Measurements from ENCODE around the gene NCKAP5.

The NCKAP5 gene

DNA sequence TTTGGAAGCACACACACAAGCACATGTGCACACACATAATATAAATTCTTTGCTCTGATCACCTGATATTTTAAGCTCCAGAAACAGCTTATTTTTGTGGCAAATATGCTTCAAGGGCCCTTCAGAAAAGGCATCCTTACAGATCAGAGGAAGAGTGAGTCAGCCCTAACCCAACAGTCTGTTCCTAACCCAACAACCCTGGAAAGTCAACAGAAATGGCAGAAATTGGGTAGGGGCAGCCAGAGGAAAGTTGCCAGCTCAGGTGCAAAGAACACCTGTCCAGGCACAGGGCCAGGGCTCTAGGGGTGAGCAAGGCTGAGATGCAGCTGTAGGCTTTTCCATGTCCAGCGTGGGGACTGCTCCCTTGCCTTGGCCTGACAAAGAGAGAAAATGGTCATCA lies 6.4 kb upstream of the NCKAP5 start:
- no peak for DNase-seq (ENCODE audit: extremely low read depth, insufficient read length)
- no peak overlapping the region for H3K4me3 ChIP-seq (replicated peaks; ENCODE audit: low read depth, low read length)
- TF ChIP-seq, protein P1, sequence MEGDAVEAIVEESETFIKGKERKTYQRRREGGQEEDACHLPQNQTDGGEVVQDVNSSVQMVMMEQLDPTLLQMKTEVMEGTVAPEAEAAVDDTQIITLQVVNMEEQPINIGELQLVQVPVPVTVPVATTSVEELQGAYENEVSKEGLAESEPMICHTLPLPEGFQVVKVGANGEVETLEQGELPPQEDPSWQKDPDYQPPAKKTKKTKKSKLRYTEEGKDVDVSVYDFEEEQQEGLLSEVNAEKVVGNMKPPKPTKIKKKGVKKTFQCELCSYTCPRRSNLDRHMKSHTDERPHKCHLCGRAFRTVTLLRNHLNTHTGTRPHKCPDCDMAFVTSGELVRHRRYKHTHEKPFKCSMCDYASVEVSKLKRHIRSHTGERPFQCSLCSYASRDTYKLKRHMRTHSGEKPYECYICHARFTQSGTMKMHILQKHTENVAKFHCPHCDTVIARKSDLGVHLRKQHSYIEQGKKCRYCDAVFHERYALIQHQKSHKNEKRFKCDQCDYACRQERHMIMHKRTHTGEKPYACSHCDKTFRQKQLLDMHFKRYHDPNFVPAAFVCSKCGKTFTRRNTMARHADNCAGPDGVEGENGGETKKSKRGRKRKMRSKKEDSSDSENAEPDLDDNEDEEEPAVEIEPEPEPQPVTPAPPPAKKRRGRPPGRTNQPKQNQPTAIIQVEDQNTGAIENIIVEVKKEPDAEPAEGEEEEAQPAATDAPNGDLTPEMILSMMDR (IDR thresholded peaks at IDR 0.05; ENCODE audit: insufficient read depth, low read length, poor library complexity, severe bottlenecking) = no peak
- no peaks in the 10 kb centered on the region for H3K36me3 ChIP-seq (ENCODE audit: control insufficient read depth, insufficient read depth, low read length)
- H3K27me3 ChIP-seq (replicated peaks; ENCODE audit: control insufficient read depth, insufficient read depth, low read length) = no peaks in the 10 kb centered on the region

DNA sequence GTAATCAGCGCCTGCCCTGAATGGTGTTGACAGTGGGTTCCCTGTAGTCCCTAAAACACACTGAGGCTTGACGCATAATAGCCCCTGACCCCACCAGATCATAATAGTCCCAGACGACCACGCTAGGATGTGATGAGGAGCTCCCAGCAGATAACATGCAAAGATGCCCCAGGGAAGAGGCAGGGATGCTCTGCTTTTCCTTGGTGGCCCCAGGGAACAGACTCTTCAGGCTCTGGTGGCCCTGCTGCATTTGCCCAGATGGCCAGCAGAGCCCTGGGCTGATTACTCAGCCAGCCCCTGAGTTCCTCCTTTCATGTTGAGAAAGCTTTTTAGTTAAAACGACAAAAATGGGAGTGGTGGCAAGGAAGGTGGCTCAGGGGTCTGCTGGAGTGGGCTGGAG lies 5.9 kb upstream of the NCKAP5 start:
- Histone ChIP-seq H3K36me3 (ENCODE audit: control insufficient read depth, insufficient read depth, low read length) (no peaks in the 10 kb centered on the region), H3K27me3 (replicated peaks; ENCODE audit: control insufficient read depth, insufficient read depth, low read length) (no peaks in the 10 kb centered on the region), H3K4me3 (replicated peaks; ENCODE audit: low read depth, low read length) (no peak overlapping the region)
- TF ChIP-seq, protein P1 (IDR thresholded peaks at IDR 0.05; ENCODE audit: insufficient read depth, low read length, poor library complexity, severe bottlenecking) = no peak
- no peak for DNase-seq (ENCODE audit: extremely low read depth, insufficient read length)

DNA sequence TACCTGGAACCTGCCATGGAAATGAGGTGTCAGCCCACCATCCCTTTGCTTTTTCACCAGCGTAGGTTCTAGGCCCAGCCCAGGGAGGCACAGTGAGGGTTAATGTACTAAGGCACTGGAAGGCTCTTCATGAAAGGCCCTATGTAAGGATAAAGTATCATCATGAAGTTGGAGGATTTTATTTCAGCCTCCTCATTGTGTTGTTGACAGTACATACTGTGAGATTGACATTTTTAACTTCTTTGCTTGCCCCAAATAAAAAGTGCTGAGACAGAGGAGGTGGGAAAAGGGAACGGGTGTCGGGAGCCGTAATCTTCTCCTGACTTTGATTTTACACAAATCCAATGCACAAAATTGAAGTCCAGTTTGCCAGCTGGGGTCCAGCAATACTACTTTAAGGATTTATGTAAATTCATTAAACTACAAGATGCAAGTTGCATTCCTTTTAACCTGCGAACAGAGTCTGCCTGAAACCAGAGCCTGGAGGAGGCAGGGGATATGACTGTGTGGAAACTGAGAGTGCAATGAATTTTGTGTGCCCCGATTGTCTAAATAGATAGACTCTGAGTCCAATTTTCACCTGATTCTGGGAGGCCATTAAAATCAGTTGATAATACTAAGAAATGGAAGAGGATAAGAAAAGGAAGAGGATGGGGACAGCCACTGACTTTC lies 5.4 kb upstream of the NCKAP5 start:
- no peak for DNase-seq (ENCODE audit: extremely low read depth, insufficient read length)
- Histone ChIP-seq H3K36me3 (ENCODE audit: control insufficient read depth, insufficient read depth, low read length) (no peaks in the 10 kb centered on the region), H3K27me3 (replicated peaks; ENCODE audit: control insufficient read depth, insufficient read depth, low read length) (no peaks in the 10 kb centered on the region), H3K4me3 (replicated peaks; ENCODE audit: low read depth, low read length) (no peak overlapping the region)
- TF ChIP-seq, protein P1 (IDR thresholded peaks at IDR 0.05; ENCODE audit: insufficient read depth, low read length, poor library complexity, severe bottlenecking) = no peak

DNA sequence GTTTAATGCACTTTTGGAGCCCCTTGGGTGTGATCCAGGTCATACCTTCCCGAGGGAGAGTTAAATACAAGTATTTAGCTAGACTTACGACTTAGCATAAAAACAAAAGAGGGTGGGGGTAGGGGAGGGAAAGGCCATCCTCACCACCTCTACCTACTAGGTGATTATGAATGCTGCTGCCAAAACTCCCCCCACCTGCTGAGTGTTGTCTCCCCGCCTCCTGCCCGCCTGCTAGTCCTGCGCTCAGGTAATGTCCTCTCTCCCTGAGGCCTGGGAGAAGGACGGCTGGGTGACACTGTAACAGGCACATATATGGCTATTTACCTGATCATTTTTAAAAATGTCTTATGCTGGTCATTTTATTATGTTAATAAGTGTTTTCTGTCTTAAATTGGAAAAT lies 3.0 kb upstream of the NCKAP5 start:
- Histone ChIP-seq H3K4me3 (replicated peaks; ENCODE audit: low read depth, low read length) (no peak overlapping the region), H3K36me3 (ENCODE audit: control insufficient read depth, insufficient read depth, low read length) (no peaks in the 10 kb centered on the region), H3K27me3 (replicated peaks; ENCODE audit: control insufficient read depth, insufficient read depth, low read length) (no peaks in the 10 kb centered on the region)
- no peak for DNase-seq (ENCODE audit: extremely low read depth, insufficient read length)
- TF ChIP-seq, protein P1 (IDR thresholded peaks at IDR 0.05; ENCODE audit: insufficient read depth, low read length, poor library complexity, severe bottlenecking) = no peak

DNA sequence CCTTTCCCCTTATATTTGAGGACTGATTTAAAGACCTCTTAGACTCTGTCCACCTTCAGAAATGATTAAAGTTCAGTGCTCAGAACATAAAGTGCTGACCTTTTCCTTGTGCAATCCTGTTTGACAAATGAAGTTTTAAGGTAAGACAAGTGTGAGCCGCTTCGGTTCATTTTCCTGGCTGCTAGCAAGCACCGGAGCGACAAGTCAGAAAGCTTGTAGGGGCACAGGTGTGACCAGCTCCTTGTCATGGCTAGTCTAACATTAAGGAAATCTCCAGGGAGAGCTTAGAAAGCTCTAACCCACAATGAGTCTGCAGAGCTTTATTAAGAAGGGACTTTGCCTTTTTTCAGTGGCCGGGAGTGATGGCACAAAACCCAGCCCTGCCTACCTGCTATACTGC lies 2.3 kb upstream of the NCKAP5 start:
- Histone ChIP-seq H3K4me3 (replicated peaks; ENCODE audit: low read depth, low read length) (no peak overlapping the region), H3K27me3 (replicated peaks; ENCODE audit: control insufficient read depth, insufficient read depth, low read length) (no peaks in the 10 kb centered on the region), H3K36me3 (ENCODE audit: control insufficient read depth, insufficient read depth, low read length) (no peaks in the 10 kb centered on the region)
- TF ChIP-seq, protein P1 (IDR thresholded peaks at IDR 0.05; ENCODE audit: insufficient read depth, low read length, poor library complexity, severe bottlenecking) = no peak
- no peak for DNase-seq (ENCODE audit: extremely low read depth, insufficient read length)

Data from GM06990 (cell line).